ENCODE results near the gene ILKAP.

The ILKAP gene

GRCh38 chr2:238122287-238123217 lies 80.9 kb downstream of the ILKAP start:
- DNase-seq (ENCODE audit: low read depth): no peak

- no peak for DNase-seq (ENCODE audit: low read depth)
Measured at GRCh38 chr2:238121511-238122286, 81.8 kb downstream of the ILKAP start.

GRCh38 chr2:238120463-238121298 lies 82.8 kb downstream of the ILKAP start:
- no peak for DNase-seq (ENCODE audit: low read depth)

Measured in stimulated activated CD8-positive, alpha-beta memory T cell treated with anti-CD3 and anti-CD28 coated beads, Interleukin-12 subunit alpha, Interleukin-12 subunit beta, amount 100 ng/mL, for 4 hours (primary cell).